ENCODE measurements around the gene SLC25A4. TPM values are rescaled to one million over a fixed set of nuclear protein-coding genes. Genes with fewer than 3 reads are reported as not detected.

The SLC25A4 gene
- total and polyA plus RNA-seq, 2 of the 13 experiments (the other 11 are each of a cell fraction or from before 2014, with no cell fraction given), result 30.3 to 42.1 TPM

DNA sequence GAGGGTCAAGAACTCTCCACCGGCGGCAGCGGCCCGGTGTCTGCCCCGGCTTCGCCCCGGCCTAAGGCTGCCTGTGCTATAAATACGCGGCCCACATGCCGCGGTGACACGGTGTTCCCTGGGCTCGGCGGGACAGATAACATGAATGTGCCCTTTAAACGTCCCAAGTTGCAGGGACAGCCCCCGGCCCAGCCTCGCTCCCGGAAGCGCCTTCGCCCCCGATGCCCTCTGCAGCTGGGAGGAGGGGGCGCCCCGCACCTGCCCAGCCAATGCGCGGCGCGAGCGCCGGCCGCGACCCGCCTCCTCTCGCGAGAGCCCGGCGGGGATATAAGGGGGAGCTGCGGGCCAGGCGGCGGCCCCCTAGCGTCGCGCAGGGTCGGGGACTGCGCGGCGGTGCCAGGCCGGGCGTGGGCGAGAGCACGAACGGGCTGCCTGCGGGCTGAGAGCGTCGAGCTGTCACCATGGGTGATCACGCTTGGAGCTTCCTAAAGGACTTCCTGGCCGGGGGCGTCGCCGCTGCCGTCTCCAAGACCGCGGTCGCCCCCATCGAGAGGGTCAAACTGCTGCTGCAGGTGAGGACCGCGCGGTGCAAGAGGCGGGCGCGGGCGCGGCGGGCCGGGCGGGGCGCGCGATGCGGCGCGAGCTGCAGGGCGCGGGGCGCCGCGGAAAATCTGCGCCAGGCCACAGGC, at the start of gene SLC25A4 (continued):
- TF ChIP-seq, protein P1, sequence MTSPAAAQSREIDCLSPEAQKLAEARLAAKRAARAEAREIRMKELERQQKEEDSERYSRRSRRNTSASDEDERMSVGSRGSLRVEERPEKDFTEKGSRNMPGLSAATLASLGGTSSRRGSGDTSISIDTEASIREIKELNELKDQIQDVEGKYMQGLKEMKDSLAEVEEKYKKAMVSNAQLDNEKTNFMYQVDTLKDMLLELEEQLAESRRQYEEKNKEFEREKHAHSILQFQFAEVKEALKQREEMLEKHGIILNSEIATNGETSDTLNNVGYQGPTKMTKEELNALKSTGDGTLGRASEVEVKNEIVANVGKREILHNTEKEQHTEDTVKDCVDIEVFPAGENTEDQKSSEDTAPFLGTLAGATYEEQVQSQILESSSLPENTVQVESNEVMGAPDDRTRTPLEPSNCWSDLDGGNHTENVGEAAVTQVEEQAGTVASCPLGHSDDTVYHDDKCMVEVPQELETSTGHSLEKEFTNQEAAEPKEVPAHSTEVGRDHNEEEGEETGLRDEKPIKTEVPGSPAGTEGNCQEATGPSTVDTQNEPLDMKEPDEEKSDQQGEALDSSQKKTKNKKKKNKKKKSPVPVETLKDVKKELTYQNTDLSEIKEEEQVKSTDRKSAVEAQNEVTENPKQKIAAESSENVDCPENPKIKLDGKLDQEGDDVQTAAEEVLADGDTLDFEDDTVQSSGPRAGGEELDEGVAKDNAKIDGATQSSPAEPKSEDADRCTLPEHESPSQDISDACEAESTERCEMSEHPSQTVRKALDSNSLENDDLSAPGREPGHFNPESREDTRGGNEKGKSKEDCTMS (CRISPR knock-in tag; conservative IDR thresholded peaks at IDR 0.05), result 0 out of 2 replicates have a peak, but pooled peaks have one; percentile 35
- peak; percentile 75 for TF ChIP-seq RXRA (CRISPR knock-in tag; IDR thresholded peaks at IDR 0.05)
- TF ChIP-seq, protein P2, sequence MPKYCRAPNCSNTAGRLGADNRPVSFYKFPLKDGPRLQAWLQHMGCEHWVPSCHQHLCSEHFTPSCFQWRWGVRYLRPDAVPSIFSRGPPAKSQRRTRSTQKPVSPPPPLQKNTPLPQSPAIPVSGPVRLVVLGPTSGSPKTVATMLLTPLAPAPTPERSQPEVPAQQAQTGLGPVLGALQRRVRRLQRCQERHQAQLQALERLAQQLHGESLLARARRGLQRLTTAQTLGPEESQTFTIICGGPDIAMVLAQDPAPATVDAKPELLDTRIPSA (CRISPR knock-in tag; IDR thresholded peaks at IDR 0.05; ENCODE audit: borderline replicate concordance), result no peak
- 0 out of 2 replicates have a peak, but pooled peaks have one; percentile 20 for TF ChIP-seq ONECUT2 (CRISPR knock-in tag; IDR thresholded peaks at IDR 0.05)
- no peak; the same call in 1 of the 2 replicates for TF ChIP-seq ZNF558 (CRISPR knock-in tag; IDR thresholded peaks at IDR 0.05; ENCODE audit: borderline replicate concordance)
- TF ChIP-seq, protein P3, sequence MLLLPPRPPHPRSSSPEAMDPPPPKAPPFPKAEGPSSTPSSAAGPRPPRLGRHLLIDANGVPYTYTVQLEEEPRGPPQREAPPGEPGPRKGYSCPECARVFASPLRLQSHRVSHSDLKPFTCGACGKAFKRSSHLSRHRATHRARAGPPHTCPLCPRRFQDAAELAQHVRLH (CRISPR knock-in tag; IDR thresholded peaks at IDR 0.05; ENCODE audit: borderline replicate concordance, low read depth), result 0 out of 2 replicates have a peak, but pooled peaks have one; percentile 19
- TF ChIP-seq RFX1 (IDR thresholded peaks at IDR 0.05), result no peak
- TF ChIP-seq, protein P4, sequence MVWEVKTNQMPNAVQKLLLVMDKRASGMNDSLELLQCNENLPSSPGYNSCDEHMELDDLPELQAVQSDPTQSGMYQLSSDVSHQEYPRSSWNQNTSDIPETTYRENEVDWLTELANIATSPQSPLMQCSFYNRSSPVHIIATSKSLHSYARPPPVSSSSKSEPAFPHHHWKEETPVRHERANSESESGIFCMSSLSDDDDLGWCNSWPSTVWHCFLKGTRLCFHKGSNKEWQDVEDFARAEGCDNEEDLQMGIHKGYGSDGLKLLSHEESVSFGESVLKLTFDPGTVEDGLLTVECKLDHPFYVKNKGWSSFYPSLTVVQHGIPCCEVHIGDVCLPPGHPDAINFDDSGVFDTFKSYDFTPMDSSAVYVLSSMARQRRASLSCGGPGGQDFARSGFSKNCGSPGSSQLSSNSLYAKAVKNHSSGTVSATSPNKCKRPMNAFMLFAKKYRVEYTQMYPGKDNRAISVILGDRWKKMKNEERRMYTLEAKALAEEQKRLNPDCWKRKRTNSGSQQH (CRISPR knock-in tag; IDR thresholded peaks at IDR 0.05; ENCODE audit: low read depth), result peak; percentile 42; the same call in 1 of the 2 replicates
- no peak for TF ChIP-seq RCOR2 (CRISPR knock-in tag; IDR thresholded peaks at IDR 0.05)
- no peak for TF ChIP-seq ZNF317 (CRISPR knock-in tag; IDR thresholded peaks at IDR 0.05)
- TF ChIP-seq SMYD3 (CRISPR knock-in tag; IDR thresholded peaks at IDR 0.05), result no peak
- peak; percentile 89; the same call in 1 of the 2 replicates for TF ChIP-seq SMAD3 (CRISPR knock-in tag; IDR thresholded peaks at IDR 0.05)
- no peak for TF ChIP-seq HMGA1 (CRISPR knock-in tag; conservative IDR thresholded peaks at IDR 0.05)
- no peak for TF ChIP-seq ATF1 (CRISPR knock-in tag; IDR thresholded peaks at IDR 0.05)
- TF ChIP-seq, protein P5, sequence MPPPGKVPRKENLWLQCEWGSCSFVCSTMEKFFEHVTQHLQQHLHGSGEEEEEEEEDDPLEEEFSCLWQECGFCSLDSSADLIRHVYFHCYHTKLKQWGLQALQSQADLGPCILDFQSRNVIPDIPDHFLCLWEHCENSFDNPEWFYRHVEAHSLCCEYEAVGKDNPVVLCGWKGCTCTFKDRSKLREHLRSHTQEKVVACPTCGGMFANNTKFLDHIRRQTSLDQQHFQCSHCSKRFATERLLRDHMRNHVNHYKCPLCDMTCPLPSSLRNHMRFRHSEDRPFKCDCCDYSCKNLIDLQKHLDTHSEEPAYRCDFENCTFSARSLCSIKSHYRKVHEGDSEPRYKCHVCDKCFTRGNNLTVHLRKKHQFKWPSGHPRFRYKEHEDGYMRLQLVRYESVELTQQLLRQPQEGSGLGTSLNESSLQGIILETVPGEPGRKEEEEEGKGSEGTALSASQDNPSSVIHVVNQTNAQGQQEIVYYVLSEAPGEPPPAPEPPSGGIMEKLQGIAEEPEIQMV (CRISPR knock-in tag; IDR thresholded peaks at IDR 0.05; ENCODE audit: low read depth), result no peak
- no peak for TF ChIP-seq NPAS2 (CRISPR knock-in tag; IDR thresholded peaks at IDR 0.05; ENCODE audit: borderline replicate concordance)
- peak; percentile 81; the same call in 1 of the 2 replicates for TF ChIP-seq ZNF232 (CRISPR knock-in tag; IDR thresholded peaks at IDR 0.05; ENCODE audit: borderline replicate concordance)
- TF ChIP-seq ZNF33B (CRISPR knock-in tag; IDR thresholded peaks at IDR 0.05), result peak; percentile 27; the same call in 1 of the 2 replicates
- TF ChIP-seq ZNF263 (CRISPR knock-in tag; IDR thresholded peaks at IDR 0.05), result peak; percentile 54
- TF ChIP-seq, protein P6, sequence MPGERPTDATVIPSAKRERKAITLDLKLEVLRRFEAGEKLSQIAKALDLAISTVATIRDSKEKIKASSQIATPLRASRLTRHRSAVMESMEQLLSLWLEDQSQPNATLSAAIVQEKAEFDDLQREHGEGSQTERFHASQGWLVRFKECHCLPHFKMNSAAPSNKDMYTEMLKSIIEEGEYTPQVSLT (CRISPR knock-in tag; IDR thresholded peaks at IDR 0.05; ENCODE audit: borderline replicate concordance, low read depth), result no peak; the same call in 1 of the 2 replicates
- TF ChIP-seq ARNTL (CRISPR knock-in tag; IDR thresholded peaks at IDR 0.05), result 0 out of 2 replicates have a peak, but pooled peaks have one; percentile 39
- TF ChIP-seq ZNF292 (CRISPR knock-in tag; IDR thresholded peaks at IDR 0.05; ENCODE audit: borderline replicate concordance, low read depth), result peak; percentile 83
- TF ChIP-seq ARHGAP35 (CRISPR knock-in tag; IDR thresholded peaks at IDR 0.05; ENCODE audit: borderline replicate concordance), result 0 out of 2 replicates have a peak, but pooled peaks have one; percentile 35
